ENCODE results near the gene DHX16. TPM values are rescaled to one million over a fixed set of nuclear protein-coding genes. Genes with fewer than 3 reads are reported as not detected.

Gene DHX16
- total and polyA plus RNA-seq, 9 of the 15 experiments (the other 6 are each of a cell fraction or from before 2014, with no cell fraction given): 14.6 to 66.1 (median 47.5) TPM

DNA sequence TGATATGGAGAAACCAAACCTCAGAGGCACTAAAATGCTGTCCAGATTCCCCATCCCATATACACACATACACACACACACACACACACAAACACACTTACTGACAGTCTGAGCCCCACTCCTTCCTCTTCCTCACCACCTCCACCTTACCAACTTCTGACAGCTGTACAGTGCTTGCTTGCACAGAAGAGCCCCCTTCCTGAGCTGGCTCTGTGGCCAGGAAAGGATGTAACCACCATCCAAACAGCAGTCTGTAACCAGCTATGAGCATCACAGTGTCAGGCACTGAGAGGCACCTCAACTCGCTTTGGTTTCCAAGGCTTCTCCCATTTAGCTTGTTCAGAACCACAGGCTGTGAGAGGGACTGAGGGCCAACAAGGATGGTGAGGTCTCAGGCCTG lies 31.8 kb downstream of the DHX16 start:
- Histone ChIP-seq H3K4me2 (ENCODE audit: insufficient read depth, low read length) (no peak overlapping the region), H3K27me3 (ENCODE audit: control insufficient read depth in 2 of 2, insufficient read depth in 2 of 2, low read length in 2 of 2) (no peaks in the 10 kb centered on the region), H3K9ac (ENCODE audit: insufficient read depth in 1 of 2, low read depth in 2 of 2, low read length in 2 of 2) (no peak overlapping the region; a peak in 1 of 4 replicates), H3K9me1 (ENCODE audit: control insufficient read depth, insufficient read depth, low read length) (no peaks in the 10 kb centered on the region), H2AFZ (ENCODE audit: low read depth, low read length) (no peak overlapping the region), H4K20me1 (replicated peaks; ENCODE audit: control insufficient read depth, insufficient read depth, low read length) (no peaks in the 10 kb centered on the region), H3K4me3 (no peak overlapping the region), H3K27ac (ENCODE audit: extremely low read depth, low read depth, low read length) (no peak overlapping the region), H3K4me1 (replicated peaks in 1 of 2; ENCODE audit: control insufficient read depth in 2 of 2, insufficient read depth in 2 of 2, low read length in 2 of 2) (peaks cover 8% of the 10 kb centered on the region in 2 experiments), H3K79me2 (ENCODE audit: control insufficient read depth, insufficient read depth, low read length) (peaks cover 7% of the 10 kb centered on the region; the same call in 2 of the 3 replicates), H3K36me3 (ENCODE audit: control insufficient read depth, insufficient read depth, low read length) (peaks cover 20% of the 10 kb centered on the region), H3K9me3 (replicated peaks; ENCODE audit: control insufficient read depth, insufficient read depth, low read depth, low read length) (no peaks in the 10 kb centered on the region; the same call in 1 of the 2 replicates)
- intact Hi-C loops (cut with micrococcal nuclease): no loop called here
- WGBS (ENCODE audit: insufficient coverage, low coverage, missing lambda C conversion rate): 24% methylated on average over 1 of the region's 1 CpG
- POLR2A ChIA-PET: interaction anchor here (0.5 to 2.2 kb wide), 6 partner anchors 9 to 82 kb away, joined by 3 to 8 read pairs (median 6); no protein-coding TSS in a partner anchor
- DNase-seq (ENCODE audit: extremely low read depth in 1 of 4, low spot score in 3 of 4): no peak
- TF ChIP-seq ZNF77 (CRISPR knock-in tag; IDR thresholded peaks at IDR 0.05): no peak
- TF ChIP-seq TEAD2 (tag; IDR thresholded peaks at IDR 0.05): no peak
- TF ChIP-seq ZNF445 (CRISPR knock-in tag; IDR thresholded peaks at IDR 0.05; ENCODE audit: low read depth): no peak
- in situ Hi-C loops (cut with MboI): no loop called here
- BruUV-seq (replicated peaks): no TSS peak
- FAIRE-seq: no peak
- CTCF ChIA-PET (ENCODE audit: low intra/inter-chr PET ratio): no interaction called here
- ATAC-seq: no peak

DNA sequence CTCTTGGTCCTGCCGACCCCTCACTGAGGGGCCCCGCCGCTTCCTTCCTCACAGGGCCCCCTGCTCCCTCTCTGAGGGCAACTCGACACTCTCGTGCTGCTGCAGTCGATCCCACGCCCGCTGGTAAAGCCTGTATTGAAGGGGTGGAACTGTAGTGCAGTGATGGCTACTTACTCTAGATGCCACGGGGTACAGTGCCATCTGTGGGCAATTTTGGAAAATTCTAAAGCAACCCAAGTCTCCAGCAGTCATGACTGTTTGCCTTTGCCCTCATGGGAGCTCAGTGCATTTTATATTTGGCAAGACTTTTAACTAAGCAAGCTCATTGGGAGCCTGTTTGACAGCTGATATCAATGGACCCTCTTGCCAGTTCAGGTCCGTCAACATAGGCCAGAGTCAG lies 32.3 kb downstream of the DHX16 start:
- CTCF ChIA-PET (ENCODE audit: low intra/inter-chr PET ratio): no interaction called here
- H3K79me2 ChIP-seq (ENCODE audit: control insufficient read depth, insufficient read depth, low read length): peaks cover 2% of the 10 kb centered on the region; the same call in 2 of the 3 replicates
- intact Hi-C loops (cut with micrococcal nuclease) (no loop called here), in situ Hi-C loops (cut with MboI) (no loop called here)
- no peak overlapping the region for H3K4me3 ChIP-seq
- no peak overlapping the region for H3K4me2 ChIP-seq (ENCODE audit: insufficient read depth, low read length)
- H3K27ac ChIP-seq (ENCODE audit: extremely low read depth, low read depth, low read length): no peak overlapping the region
- no peaks in the 10 kb centered on the region; the same call in 1 of the 2 replicates for H3K9me3 ChIP-seq (replicated peaks; ENCODE audit: control insufficient read depth, insufficient read depth, low read depth, low read length)
- H3K9ac ChIP-seq (ENCODE audit: insufficient read depth in 1 of 2, low read depth in 2 of 2, low read length in 2 of 2): no peak overlapping the region
- H3K36me3 ChIP-seq (ENCODE audit: control insufficient read depth, insufficient read depth, low read length): peaks cover 15% of the 10 kb centered on the region
- POLR2A ChIA-PET: interaction anchor here (0.5 to 2.2 kb wide), 4 partner anchors 14 to 48 kb away, joined by 3 to 8 read pairs (median 6); partner anchors contain the start of gene ATAT1
- no peaks in the 10 kb centered on the region for H3K9me1 ChIP-seq (ENCODE audit: control insufficient read depth, insufficient read depth, low read length)
- H3K4me1 ChIP-seq (replicated peaks in 1 of 2; ENCODE audit: control insufficient read depth in 2 of 2, insufficient read depth in 2 of 2, low read length in 2 of 2): peaks cover 2 to 3% of the 10 kb centered on the region in 2 experiments
- BruUV-seq (replicated peaks): no TSS peak
- no peaks in the 10 kb centered on the region for H4K20me1 ChIP-seq (replicated peaks; ENCODE audit: control insufficient read depth, insufficient read depth, low read length)
- 63% methylated on average over 7 of the region's 10 CpGs for WGBS (ENCODE audit: insufficient coverage, low coverage, missing lambda C conversion rate)
- ATAC-seq (no peak), DNase-seq (ENCODE audit: extremely low read depth in 1 of 4, low spot score in 3 of 4) (no peak), FAIRE-seq (no peak)
- H2AFZ ChIP-seq (ENCODE audit: low read depth, low read length): no peak overlapping the region
- no peaks in the 10 kb centered on the region for H3K27me3 ChIP-seq (ENCODE audit: control insufficient read depth in 2 of 2, insufficient read depth in 2 of 2, low read length in 2 of 2)
- TF ChIP-seq PHF20 (IDR thresholded peaks at IDR 0.05; ENCODE audit: partially characterized antibody) (no peak), NR2C1 (IDR thresholded peaks at IDR 0.05) (no peak), NR2C1 (tag; IDR thresholded peaks at IDR 0.05) (no peak), CEBPG (CRISPR knock-in tag; IDR thresholded peaks at IDR 0.05) (no peak), CEBPG (tag; conservative IDR thresholded peaks at IDR 0.05 in 1 of 2, IDR thresholded peaks at IDR 0.05 in 1 of 2) (no peak), ZNF57 (CRISPR knock-in tag; IDR thresholded peaks at IDR 0.05) (no peak), SIX5 (IDR thresholded peaks at IDR 0.05; ENCODE audit: borderline replicate concordance in 1 of 2, insufficient read depth in 1 of 2, low read depth in 1 of 2, low read length in 2 of 2) (no peak), BDP1 (IDR thresholded peaks at IDR 0.05; ENCODE audit: insufficient read depth, insufficient read length) (no peak), NONO (IDR thresholded peaks at IDR 0.05; ENCODE audit: low read depth in 2 of 2, low read length in 1 of 2) (no peak), HDAC3 (IDR thresholded peaks at IDR 0.05; ENCODE audit: borderline replicate concordance, partially characterized antibody) (no peak), GABPA (tag; conservative IDR thresholded peaks at IDR 0.05; ENCODE audit: low read depth) (no peak)
- TF ChIP-seq, protein P1, sequence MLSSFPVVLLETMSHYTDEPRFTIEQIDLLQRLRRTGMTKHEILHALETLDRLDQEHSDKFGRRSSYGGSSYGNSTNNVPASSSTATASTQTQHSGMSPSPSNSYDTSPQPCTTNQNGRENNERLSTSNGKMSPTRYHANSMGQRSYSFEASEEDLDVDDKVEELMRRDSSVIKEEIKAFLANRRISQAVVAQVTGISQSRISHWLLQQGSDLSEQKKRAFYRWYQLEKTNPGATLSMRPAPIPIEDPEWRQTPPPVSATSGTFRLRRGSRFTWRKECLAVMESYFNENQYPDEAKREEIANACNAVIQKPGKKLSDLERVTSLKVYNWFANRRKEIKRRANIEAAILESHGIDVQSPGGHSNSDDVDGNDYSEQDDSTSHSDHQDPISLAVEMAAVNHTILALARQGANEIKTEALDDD (IDR thresholded peaks at IDR 0.05): no peak

All from K562 (cell line).